Mesenchymal stem cell (in vitro differentiated cells and primary cell): ENCODE data around the gene SNX20.

Experiments used
- DNase-seq: peaks from one replicate; pipeline ENCODE4 v3.0.0-alpha.2; 2013
- H2AFZ ChIP-seq: one replicate; pipeline ENCODE4 v1.6.1; 2013; ENCODE audit warnings: low read depth, mild to moderate bottlenecking, control low read depth, inconsistent platforms, low read length, moderate library complexity
- H2AK5ac ChIP-seq: 2 replicates; pipeline ENCODE4 v1.6.1; 2013; ENCODE audit warnings: low read length, moderate library complexity, mild to moderate bottlenecking, inconsistent platforms; ENCODE audit not compliant: severe bottlenecking
- H2BK120ac ChIP-seq: one replicate; pipeline ENCODE4 v1.6.1; 2013; ENCODE audit warnings: low read depth, mild to moderate bottlenecking, inconsistent platforms, low read length, moderate library complexity
- H2BK12ac ChIP-seq, 2 experiments: one replicate each; pipeline ENCODE4 v1.6.1; 2013; ENCODE audit warnings: inconsistent platforms in 2 of 2, low read length in 2 of 2, mild to moderate bottlenecking in 2 of 2, moderate library complexity in 2 of 2, control low read depth in 1 of 2
- H2BK15ac ChIP-seq: one replicate; pipeline ENCODE4 v1.6.1; 2013; ENCODE audit warnings: mild to moderate bottlenecking, low read depth, inconsistent platforms; ENCODE audit not compliant: poor library complexity, severe bottlenecking
- H2BK5ac ChIP-seq: 2 replicates; pipeline ENCODE4 v1.6.1; 2013; ENCODE audit warnings: low read depth, mild to moderate bottlenecking, low read length, control low read depth, inconsistent platforms; ENCODE audit not compliant: poor library complexity, severe bottlenecking
- H3K14ac ChIP-seq, 2 experiments: one replicate each; pipeline ENCODE4 v1.6.1; 2013; ENCODE audit warnings: inconsistent platforms in 2 of 2, low read length in 2 of 2, control low read depth in 1 of 2, mild to moderate bottlenecking in 1 of 2, moderate library complexity in 1 of 2
- H3K18ac ChIP-seq, 2 experiments: one replicate each; pipeline ENCODE4 v1.6.1; 2013; ENCODE audit warnings: inconsistent platforms in 2 of 2, low read length in 2 of 2, control low read depth in 1 of 2, low read depth in 1 of 2, mild to moderate bottlenecking in 1 of 2
- H3K23ac ChIP-seq, 2 experiments: one replicate each; pipeline ENCODE4 v1.6.1; 2013; ENCODE audit warnings: inconsistent platforms in 2 of 2, low read length in 2 of 2, mild to moderate bottlenecking in 2 of 2, moderate library complexity in 2 of 2, control low read depth in 1 of 2
- H3K27ac ChIP-seq: 2 replicates; pipeline ENCODE4 v1.5.1; 2013; ENCODE audit warnings: mild to moderate bottlenecking, moderate library complexity, low read length, control low read depth, inconsistent platforms; ENCODE audit not compliant: poor library complexity, severe bottlenecking
- H3K27me3 ChIP-seq, 2 experiments: 2 replicates each; pipeline versions ENCODE4 v1.6.1 to v1.7.0; 2013; ENCODE audit warnings: low read length in 2 of 2, mild to moderate bottlenecking in 2 of 2, moderate library complexity in 2 of 2, control low read depth in 1 of 2, inconsistent platforms in 1 of 2; ENCODE audit not compliant: control insufficient read depth in 1 of 2, insufficient read depth in 1 of 2
- H3K36me3 ChIP-seq, 2 experiments: 2 replicates each; pipeline versions ENCODE4 v1.6.1 to v1.7.0; 2013; ENCODE audit warnings: low read length in 2 of 2, control low read depth in 1 of 2, inconsistent platforms in 1 of 2, low read depth in 1 of 2, mild to moderate bottlenecking in 1 of 2; ENCODE audit not compliant: insufficient read depth in 2 of 2, control insufficient read depth in 1 of 2
- H3K4ac ChIP-seq, 2 experiments: one replicate each; pipeline ENCODE4 v1.6.1; 2013; ENCODE audit warnings: inconsistent platforms in 2 of 2, low read length in 2 of 2, mild to moderate bottlenecking in 2 of 2, moderate library complexity in 2 of 2, control low read depth in 1 of 2, low read depth in 1 of 2
- H3K4me1 ChIP-seq: 2 replicates; pipeline ENCODE4 v1.6.1; 2013; ENCODE audit warnings: low read depth, low read length, control low read depth; ENCODE audit not compliant: control insufficient read depth, insufficient read depth
- H3K4me2 ChIP-seq: 2 replicates; pipeline ENCODE4 v1.6.1; 2013; ENCODE audit warnings: low read length, mild to moderate bottlenecking, inconsistent platforms; ENCODE audit not compliant: poor library complexity, severe bottlenecking
- H3K4me3 ChIP-seq, 2 experiments: 2 replicates each; pipeline versions ENCODE4 v1.5.1 to v1.7.0; 2013; ENCODE audit warnings: low read length in 2 of 2, mild to moderate bottlenecking in 2 of 2, control low read depth in 1 of 2, low read depth in 1 of 2; ENCODE audit not compliant: insufficient read depth in 1 of 2
- H3K79me1 ChIP-seq: replicated peaks from 2 replicates; pipeline ENCODE4 v1.6.1; 2013; ENCODE audit warnings: mild to moderate bottlenecking, control low read depth, low read length, inconsistent platforms; ENCODE audit not compliant: poor library complexity, severe bottlenecking
- H3K9ac ChIP-seq: 2 replicates; pipeline ENCODE4 v1.7.0; 2013; ENCODE audit warnings: mild to moderate bottlenecking, low read length, moderate library complexity
- H3K9me3 ChIP-seq: 2 replicates; pipeline ENCODE4 v1.7.0; 2013; ENCODE audit warnings: mild to moderate bottlenecking, low read length; ENCODE audit not compliant: control insufficient read depth
- H4K8ac ChIP-seq: one replicate; pipeline ENCODE4 v1.6.1; 2013; ENCODE audit warnings: inconsistent platforms, mild to moderate bottlenecking, low read length, moderate library complexity
- H4K91ac ChIP-seq: one replicate; pipeline ENCODE4 v1.6.1; 2013; ENCODE audit warnings: mild to moderate bottlenecking, low read length, inconsistent platforms
- WGBS: methylation state at CpG from one replicate; pipeline ENCODE4 v1.1.7; 2013; ENCODE audit warnings: mixed read lengths; 5-methylcytosine and 5-hydroxymethylcytosine counted together

The SNX20 gene

GRCh38 chr16:50631249-50631984 is 49.7 kb downstream of the SNX20 start:
- Histone ChIP-seq H3K27me3 (peaks cover 25 to 48% of the 10 kb centered on the region in 2 experiments), H2BK15ac (no peak overlapping the region), H3K4me3 (no peak overlapping the region), H3K36me3 (peaks cover 0 to 2% of the 10 kb centered on the region in 2 experiments), H3K4ac (no peak overlapping the region), H2BK5ac (no peak overlapping the region), H3K4me1 (no peaks in the 10 kb centered on the region), H4K8ac (no peak overlapping the region), H3K9me3 (no peaks in the 10 kb centered on the region), H3K9ac (no peak overlapping the region), H3K27ac (no peak overlapping the region), H3K18ac (no peak overlapping the region), H3K4me2 (no peak overlapping the region), H3K23ac (no peak overlapping the region), H2AK5ac (no peak overlapping the region), H2BK120ac (no peak overlapping the region), H4K91ac (no peak overlapping the region), H2BK12ac (no peak overlapping the region), H3K79me1 (no peaks in the 10 kb centered on the region), H3K14ac (peak overlapping the region in 1 of 2 experiments; percentile 6), H2AFZ (no peak overlapping the region)
- no peak for DNase-seq
- WGBS, result 71% methylated on average over 7 of the region's 8 CpGs

GRCh38 chr16:50630394-50631020 is 50.6 kb downstream of the SNX20 start:
- Histone ChIP-seq H3K18ac (no peak overlapping the region), H3K27ac (no peak overlapping the region), H3K27me3 (peaks cover 25 to 53% of the 10 kb centered on the region in 2 experiments), H3K23ac (no peak overlapping the region), H3K4me2 (no peak overlapping the region), H2BK120ac (no peak overlapping the region), H3K36me3 (peaks cover 0 to 2% of the 10 kb centered on the region in 2 experiments), H2BK12ac (no peak overlapping the region), H2BK5ac (no peak overlapping the region), H2AFZ (no peak overlapping the region), H3K9ac (no peak overlapping the region), H3K4me1 (no peaks in the 10 kb centered on the region), H3K9me3 (no peaks in the 10 kb centered on the region), H4K8ac (no peak overlapping the region), H2AK5ac (no peak overlapping the region), H3K4me3 (no peak overlapping the region), H4K91ac (no peak overlapping the region), H3K14ac (no peak overlapping the region), H3K4ac (no peak overlapping the region), H2BK15ac (no peak overlapping the region), H3K79me1 (no peaks in the 10 kb centered on the region)
- DNase-seq, result no peak
- 87% methylated on average over 11 of the region's 11 CpGs for WGBS

GRCh38 chr16:50629334-50629733 is 51.8 kb downstream of the SNX20 start:
- peaks cover 14 to 48% of the 10 kb centered on the region in 2 experiments for H3K27me3 ChIP-seq
- no peak overlapping the region for H3K9ac ChIP-seq
- H2AK5ac ChIP-seq, result no peak overlapping the region
- H4K8ac ChIP-seq, result no peak overlapping the region
- H2BK120ac ChIP-seq, result no peak overlapping the region
- no peak overlapping the region for H2BK5ac ChIP-seq
- no peak overlapping the region for H2BK12ac ChIP-seq
- H3K4me2 ChIP-seq, result no peak overlapping the region
- peaks cover 0 to 2% of the 10 kb centered on the region in 2 experiments for H3K36me3 ChIP-seq
- 80% methylated on average over 3 of the region's 4 CpGs for WGBS
- no peak overlapping the region for H3K23ac ChIP-seq
- H3K18ac ChIP-seq, result no peak overlapping the region
- peak overlapping the region in 1 of 2 experiments; percentile 80 for H3K14ac ChIP-seq
- no peak overlapping the region for H3K4ac ChIP-seq
- no peaks in the 10 kb centered on the region for H3K4me1 ChIP-seq
- no peak overlapping the region for H3K4me3 ChIP-seq
- DNase-seq, result no peak
- H2AFZ ChIP-seq, result no peak overlapping the region
- H3K9me3 ChIP-seq, result no peaks in the 10 kb centered on the region
- no peak overlapping the region for H4K91ac ChIP-seq
- H3K79me1 ChIP-seq, result no peaks in the 10 kb centered on the region
- no peak overlapping the region for H3K27ac ChIP-seq
- no peak overlapping the region for H2BK15ac ChIP-seq

GRCh38 chr16:50628156-50628802 is 52.8 kb downstream of the SNX20 start:
- Histone ChIP-seq H3K9ac (no peak overlapping the region), H2BK15ac (no peak overlapping the region), H2BK120ac (no peak overlapping the region), H3K4me2 (no peak overlapping the region), H2AK5ac (no peak overlapping the region), H3K14ac (no peak overlapping the region), H3K4me3 (no peak overlapping the region), H2AFZ (no peak overlapping the region), H3K9me3 (no peaks in the 10 kb centered on the region), H3K18ac (no peak overlapping the region), H3K4ac (no peak overlapping the region), H3K27ac (no peak overlapping the region), H2BK12ac (no peak overlapping the region), H4K91ac (no peak overlapping the region), H3K27me3 (peaks cover 12 to 45% of the 10 kb centered on the region in 2 experiments), H3K79me1 (no peaks in the 10 kb centered on the region), H4K8ac (no peak overlapping the region), H3K36me3 (peaks cover 0 to under 1% of the 10 kb centered on the region in 2 experiments), H2BK5ac (no peak overlapping the region), H3K4me1 (no peaks in the 10 kb centered on the region), H3K23ac (no peak overlapping the region)
- WGBS, result 95% methylated on average over 8 of the region's 9 CpGs
- no peak for DNase-seq
